Medulla oblongata (tissue), 1 donor: Measurements from ENCODE around the gene HK3.

Experiments
- DNase-seq: peaks from one replicate; pipeline ENCODE4 v3.0.0-alpha.2; 2015; ENCODE audit errors: extremely low spot score

The HK3 gene

GRCh38 chr5:176870110-176870591, 29.0 kb downstream of the HK3 start:
- peak; percentile 6 for DNase-seq

DNA sequence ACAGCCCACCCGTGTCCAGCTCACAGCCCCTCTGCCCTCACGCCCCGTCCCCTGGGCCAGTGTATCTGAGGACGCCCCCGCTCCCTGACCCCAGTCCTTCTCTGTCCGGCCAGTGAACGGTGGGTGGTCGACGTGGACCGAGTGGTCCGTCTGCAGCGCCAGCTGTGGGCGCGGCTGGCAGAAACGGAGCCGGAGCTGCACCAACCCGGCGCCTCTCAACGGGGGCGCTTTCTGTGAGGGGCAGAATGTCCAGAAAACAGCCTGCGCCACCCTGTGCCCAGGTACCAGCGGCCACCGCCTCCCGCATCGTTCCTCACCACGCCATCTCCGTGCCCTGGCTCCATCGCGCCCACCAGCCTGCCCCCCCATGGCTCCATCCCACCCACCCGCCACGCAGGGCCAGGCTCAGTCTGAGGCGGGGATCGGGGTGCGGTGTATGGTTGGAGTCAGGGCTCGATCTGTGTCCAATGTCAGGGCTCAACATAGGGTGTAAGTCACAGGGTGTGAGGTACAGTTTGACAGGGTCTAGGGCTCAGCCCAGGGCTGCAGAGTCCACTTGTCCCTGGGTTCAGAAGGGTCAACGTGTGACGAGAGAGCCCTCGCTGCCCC, 29.5 kb downstream of the HK3 start:
- DNase-seq, result no peak

GRCh38 chr5:176868731-176869130, 30.4 kb downstream of the HK3 start:
- no peak for DNase-seq

DNA sequence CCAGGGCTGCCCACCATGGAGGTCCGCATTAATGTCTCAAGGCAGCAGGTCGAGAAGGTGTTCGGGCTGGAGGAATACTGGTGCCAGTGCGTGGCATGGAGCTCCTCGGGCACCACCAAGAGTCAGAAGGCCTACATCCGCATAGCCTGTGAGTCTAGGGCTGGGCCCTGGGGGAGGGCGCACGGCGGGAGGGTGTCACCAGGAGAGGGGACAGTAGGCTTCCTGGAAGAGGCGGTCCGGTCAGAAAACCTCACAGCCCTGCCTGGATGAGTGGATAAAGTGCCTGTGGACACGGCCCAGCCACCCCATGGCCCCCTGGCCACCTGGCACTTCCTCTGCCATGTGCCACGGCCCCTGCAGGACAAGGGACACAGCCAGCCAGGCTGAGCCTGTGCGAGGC, 31.0 kb downstream of the HK3 start:
- DNase-seq, result no peak

DNA sequence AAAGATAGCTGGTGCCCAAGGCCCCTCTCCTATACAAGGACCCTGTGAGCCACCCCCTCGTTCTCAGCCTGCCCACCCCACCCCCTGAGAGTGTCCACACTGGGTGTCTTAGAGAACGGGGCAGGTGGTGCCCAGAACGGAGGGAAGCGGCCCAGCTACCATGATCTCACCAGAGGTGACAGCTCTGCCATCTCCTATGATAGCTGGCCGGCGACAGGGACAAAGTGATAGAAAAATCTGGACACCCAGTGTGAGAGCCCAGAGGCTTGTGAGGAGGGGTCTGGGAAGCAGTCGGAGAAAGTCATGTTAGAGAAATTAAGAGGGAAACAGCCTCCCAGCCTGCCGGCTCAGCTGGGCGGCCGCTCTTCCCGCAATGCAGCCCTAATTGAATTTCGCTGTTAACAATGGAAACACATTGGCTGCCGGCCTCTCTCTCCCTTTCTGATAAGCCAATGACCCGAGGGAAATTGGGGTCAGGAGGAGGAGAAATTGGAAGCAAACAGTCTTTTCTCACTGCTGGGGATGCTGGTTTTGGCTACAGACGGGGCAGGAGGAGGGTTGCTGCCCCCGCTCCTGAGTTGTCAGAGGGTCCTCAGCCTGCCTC, 32.3 kb downstream of the HK3 start:
- no peak for DNase-seq

- DNase-seq, result no peak
These were observed 33.2 kb downstream of the HK3 start for GRCh38 chr5:176865964-176866363.

GRCh38 chr5:176864755-176865154, 34.4 kb downstream of the HK3 start:
- DNase-seq, result no peak

DNA sequence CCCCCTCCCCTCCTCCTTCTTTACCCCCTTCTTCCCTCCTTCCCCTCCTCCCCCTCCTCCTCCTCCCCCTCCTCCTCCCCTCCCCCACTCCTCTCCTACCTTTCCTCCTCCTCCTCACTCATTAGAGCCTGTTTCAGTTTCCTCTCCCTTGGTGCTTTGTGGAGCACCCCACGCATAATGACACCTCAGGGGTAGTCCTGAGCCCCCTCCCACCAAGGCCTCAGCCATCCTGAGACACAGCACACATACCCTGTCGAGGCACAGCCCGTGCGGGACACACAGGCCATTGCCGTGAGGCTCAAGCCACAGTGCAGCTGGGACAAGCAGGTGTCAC, 35.4 kb downstream of the HK3 start:
- DNase-seq, result no peak

- no peak for DNase-seq
These were observed 35.9 kb downstream of the HK3 start for GRCh38 chr5:176863041-176863764.

- DNase-seq, result no peak
These were observed 36.7 kb downstream of the HK3 start for GRCh38 chr5:176862330-176862995.

- DNase-seq, result no peak
These were observed 37.9 kb downstream of the HK3 start for GRCh38 chr5:176861276-176861675.

DNA sequence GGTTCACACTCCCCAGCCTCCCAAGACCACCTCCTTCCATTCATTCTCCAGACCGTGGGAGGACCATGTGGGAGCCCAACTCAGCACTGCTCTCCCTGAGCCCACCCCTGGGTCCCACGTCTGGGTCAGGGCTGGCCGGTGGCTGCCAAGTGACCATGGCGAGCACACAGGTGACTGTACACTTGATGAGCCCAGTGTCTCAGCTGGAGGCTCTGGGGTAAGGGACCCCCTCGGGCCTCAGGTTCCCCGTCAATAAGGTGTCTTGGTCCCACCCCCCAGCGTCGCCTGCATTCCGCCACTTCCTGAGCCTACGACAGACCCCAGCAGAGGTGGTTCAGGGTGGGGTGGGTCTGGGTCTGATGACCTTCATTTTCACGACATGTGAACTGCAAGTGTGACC, 38.8 kb downstream of the HK3 start:
- no peak for DNase-seq

DNA sequence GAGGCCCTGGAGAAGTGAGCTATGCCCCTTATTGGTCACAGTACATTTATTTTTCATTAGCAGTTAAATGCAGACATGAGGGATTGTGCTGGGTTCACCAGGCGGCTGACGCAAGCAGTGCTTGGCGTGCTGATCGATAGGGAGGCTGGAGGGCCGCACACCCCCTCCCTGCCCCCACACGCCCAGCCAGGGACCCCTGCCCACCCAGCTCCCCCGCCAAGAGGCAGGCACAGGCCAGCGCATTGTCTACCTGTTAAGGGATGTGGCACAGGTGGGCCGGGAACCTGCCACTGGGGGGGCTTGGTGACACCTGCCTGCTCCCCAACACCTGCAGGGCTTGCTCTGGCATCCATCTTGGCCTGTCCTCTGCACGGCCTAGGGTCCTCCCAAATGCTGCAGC, 39.2 kb downstream of the HK3 start:
- DNase-seq, result no peak

DNA sequence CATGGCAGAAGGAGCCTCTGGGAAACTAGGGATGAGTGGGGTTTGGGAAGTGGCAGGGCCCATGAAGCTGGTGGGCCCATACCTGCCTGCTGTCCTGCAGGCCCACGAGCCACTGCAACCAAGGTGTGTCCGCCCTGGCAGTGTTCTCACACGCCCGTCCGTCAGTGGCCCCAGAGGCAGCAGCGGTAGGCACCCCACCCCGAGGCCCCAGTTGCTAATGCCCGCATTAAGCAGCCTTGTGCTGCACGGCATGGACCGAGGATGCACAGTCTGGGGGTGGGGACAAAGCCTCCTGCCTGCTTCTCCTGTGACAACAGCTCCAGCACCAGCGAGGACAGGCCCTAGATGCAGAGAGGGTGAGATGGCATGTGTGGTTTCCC, 41.3 kb downstream of the HK3 start:
- no peak for DNase-seq

GRCh38 chr5:176857216-176857893, 41.8 kb downstream of the HK3 start:
- no peak for DNase-seq

- no peak for DNase-seq
These were observed 42.4 kb downstream of the HK3 start for GRCh38 chr5:176856746-176857145.

DNA sequence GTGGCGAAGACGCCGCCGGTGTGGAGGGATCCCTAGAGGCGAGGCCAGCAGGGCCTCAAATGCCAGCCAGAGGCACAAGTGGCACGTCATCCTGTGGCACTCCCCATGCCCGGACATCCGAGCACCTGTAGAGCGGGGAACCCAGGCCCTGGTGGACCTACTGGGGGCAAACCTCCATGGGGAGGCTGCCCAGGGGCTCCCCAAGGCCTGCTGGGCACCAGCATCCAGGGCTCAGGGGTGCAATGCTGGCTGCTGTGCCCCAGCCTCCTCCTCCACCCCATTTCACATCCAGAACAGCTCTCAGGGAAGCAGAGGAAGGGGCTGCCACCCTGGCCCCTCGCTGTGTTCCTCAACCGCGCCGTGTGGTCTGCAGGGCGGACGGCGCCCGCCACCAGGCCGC, 43.5 kb downstream of the HK3 start:
- DNase-seq, result no peak

DNA sequence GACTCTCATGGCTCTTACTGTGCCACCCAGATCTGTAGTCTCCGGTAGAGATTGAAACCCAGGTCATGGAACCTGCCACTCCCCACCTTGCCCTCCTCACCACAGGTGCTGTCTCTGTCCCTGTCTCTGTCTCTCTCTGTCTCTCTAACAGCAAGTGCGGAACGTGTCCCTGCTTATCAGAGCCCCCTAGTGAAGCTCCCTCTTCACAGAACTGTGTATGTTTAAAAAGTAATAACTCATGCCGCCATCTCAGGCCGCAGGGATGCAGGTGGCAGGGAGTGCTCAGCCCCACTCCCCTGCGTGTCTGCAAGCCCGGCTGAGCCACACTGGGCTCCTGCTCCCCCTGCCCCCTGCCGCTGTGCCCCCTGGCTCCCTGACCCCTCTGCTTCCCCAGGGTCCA, 45.0 kb downstream of the HK3 start:
- DNase-seq, result no peak

GRCh38 chr5:176853151-176853778, 45.9 kb downstream of the HK3 start:
- DNase-seq, result no peak

DNA sequence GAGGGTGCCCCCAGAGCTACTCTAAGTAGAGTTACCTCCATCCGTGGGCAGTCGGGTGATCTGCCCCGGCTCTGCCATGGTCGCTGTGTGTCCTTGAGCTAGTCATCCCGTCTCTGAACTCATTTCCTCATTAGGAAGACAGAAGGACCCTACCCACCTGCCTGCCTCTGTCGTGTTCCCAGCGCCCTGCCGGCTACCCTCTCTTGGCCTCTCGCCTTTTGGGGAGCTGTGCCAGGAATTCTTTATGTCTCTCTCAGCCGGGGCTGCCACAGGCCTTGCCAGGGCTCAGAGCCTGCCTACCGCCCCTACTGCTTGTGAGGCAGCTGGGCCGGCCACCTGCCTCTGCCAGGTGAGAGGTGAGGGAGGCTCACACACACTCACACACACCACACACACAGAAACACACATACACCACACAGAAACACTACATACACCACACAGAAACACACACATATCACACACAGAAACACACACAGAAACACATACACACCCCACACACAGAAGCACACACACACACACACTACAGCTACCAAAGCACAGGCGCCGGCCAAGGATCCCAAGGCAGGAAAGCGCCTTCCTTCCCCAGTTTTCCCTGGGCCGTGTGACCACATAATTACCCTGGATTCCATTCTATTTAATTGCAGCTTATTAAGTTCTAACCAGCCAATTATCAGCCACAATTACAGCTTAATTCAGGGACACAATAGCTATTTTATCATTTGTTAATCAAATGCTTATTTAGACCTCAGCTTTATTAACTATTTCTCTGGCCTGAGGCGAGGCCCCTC, 47.1 kb downstream of the HK3 start:
- DNase-seq, result no peak

- no peak for DNase-seq
These were observed 47.8 kb downstream of the HK3 start for GRCh38 chr5:176851380-176851779.
